GM12875 (cell line): ENCODE data around the gene PTPRG.

ENCODE experiments used
- H3K4me3 ChIP-seq: one replicate; pipeline ENCODE4 v1.5.1; 2011; ENCODE audit warnings: low read depth, low read length, control low read depth
- TF ChIP-seq, protein P1 (sequence below): IDR thresholded peaks from 2 replicates; pipeline ENCODE4 v1.5.1; 2011; ENCODE audit warnings: low read depth, mild to moderate bottlenecking, control low read depth, inconsistent platforms, low read length, moderate library complexity, borderline replicate concordance; ENCODE audit not compliant: insufficient read depth

The PTPRG gene

DNA sequence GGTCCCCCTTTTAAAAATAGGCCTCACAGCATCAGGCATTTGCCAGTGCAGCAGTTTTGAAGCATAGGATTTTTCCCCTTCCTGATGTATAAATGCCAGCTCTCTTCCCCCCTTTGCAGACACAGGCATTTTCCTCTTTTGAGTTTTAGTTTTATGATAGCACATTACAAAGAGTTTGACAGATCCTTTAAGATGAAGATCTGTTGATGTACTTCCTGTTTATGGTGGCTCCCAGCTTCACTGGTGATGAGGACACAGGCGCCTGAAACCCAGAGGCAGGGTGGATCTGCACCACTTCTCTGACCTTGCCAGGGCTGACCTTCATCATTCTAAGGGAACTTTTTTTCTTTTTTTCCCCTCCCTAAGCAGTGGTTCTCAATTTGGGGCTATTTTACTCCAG is 243.4 kb downstream of the PTPRG start:
- no peak overlapping the region for H3K4me3 ChIP-seq
- TF ChIP-seq, protein P1, sequence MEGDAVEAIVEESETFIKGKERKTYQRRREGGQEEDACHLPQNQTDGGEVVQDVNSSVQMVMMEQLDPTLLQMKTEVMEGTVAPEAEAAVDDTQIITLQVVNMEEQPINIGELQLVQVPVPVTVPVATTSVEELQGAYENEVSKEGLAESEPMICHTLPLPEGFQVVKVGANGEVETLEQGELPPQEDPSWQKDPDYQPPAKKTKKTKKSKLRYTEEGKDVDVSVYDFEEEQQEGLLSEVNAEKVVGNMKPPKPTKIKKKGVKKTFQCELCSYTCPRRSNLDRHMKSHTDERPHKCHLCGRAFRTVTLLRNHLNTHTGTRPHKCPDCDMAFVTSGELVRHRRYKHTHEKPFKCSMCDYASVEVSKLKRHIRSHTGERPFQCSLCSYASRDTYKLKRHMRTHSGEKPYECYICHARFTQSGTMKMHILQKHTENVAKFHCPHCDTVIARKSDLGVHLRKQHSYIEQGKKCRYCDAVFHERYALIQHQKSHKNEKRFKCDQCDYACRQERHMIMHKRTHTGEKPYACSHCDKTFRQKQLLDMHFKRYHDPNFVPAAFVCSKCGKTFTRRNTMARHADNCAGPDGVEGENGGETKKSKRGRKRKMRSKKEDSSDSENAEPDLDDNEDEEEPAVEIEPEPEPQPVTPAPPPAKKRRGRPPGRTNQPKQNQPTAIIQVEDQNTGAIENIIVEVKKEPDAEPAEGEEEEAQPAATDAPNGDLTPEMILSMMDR, result no peak

DNA sequence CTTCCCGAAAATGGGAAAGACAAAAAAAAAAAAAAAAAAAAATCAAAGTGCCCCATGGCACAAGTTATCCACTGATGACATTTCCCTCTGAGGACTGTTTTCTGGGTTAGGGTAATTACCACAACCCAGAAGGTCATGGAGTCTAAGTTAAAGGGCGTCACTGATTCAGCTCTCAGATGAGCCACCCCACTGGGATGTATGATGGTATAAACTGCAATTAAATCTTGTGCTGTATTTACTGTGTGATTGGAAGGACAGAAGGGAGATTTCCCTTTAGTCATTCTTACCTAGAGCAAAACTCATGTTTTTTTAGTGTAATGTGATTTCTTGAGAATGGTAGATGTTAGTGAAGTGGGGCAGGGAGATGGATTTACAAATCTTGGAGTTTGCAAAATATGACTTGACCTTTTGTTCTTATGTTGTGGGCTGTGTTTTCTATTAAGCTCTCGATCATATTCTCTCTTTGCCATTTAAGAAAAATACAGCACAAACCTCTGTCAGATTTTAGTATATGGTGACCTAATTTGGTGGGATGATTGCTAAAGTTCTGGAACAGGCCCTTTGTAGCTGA is 244.2 kb downstream of the PTPRG start:
- TF ChIP-seq, protein P1, result no peak

DNA sequence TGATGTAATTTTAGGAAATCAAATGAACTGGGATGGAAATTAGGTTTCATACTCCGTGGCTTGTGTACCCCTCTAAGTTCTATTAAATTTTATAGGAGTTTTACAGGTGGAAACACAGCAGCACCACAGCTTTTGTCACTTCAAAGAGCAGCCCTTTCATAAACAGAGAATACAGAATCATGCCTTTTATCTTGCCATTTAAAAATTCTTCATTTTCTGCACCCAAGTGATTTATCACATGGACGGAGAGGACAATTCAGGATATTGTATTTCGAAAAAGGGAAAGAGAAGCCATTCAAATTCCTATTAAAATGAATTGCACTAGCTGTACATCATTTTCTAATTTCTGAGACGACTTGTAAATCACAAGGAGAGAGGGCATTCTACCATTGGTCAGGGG is 245.4 kb downstream of the PTPRG start:
- no peak overlapping the region for H3K4me3 ChIP-seq
- TF ChIP-seq, protein P1, result no peak

More for the DNA sequence above, 244.2 kb downstream of the PTPRG start:
- H3K4me3 ChIP-seq, result no peak overlapping the region

DNA sequence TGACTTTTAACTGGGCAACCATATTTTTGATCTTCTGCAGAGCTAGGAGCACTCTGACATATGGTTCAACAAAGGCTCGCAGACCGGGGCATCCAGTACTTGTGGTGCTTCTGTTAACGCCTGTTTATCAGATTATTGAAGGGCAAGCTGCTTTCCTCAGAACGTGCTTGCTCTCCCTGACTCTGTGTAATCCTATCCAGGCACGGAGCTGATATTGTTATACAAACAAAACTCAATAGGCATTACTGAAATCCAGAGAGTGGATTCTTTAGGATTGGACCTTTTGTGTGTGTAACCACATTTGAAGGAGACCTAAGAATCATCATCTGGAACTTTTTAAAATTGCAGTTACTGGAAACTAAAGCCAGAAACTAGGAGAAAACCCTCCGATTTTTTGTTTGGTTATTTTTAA is 246.5 kb downstream of the PTPRG start:
- TF ChIP-seq, protein P1, result no peak
- H3K4me3 ChIP-seq, result no peak overlapping the region

DNA sequence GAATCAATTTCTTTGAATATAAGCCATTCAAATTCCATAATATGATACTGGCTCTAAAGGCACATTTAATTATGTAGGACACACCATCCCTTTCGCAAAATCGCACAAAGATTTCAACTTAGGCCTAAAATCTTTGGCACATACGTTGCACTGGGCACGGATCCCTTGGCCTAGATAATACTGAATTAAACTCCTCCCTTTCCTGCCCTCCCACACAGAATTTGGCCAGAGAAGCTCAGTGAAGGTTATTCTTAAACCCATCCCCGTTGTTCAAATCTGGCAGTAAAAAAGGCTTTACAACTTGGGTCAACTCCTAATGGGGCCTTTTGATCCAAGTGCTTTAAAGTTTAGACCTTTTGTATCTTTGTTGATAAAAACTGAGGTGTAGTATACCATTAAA is 247.2 kb downstream of the PTPRG start:
- TF ChIP-seq, protein P1, result no peak
- H3K4me3 ChIP-seq, result no peak overlapping the region

DNA sequence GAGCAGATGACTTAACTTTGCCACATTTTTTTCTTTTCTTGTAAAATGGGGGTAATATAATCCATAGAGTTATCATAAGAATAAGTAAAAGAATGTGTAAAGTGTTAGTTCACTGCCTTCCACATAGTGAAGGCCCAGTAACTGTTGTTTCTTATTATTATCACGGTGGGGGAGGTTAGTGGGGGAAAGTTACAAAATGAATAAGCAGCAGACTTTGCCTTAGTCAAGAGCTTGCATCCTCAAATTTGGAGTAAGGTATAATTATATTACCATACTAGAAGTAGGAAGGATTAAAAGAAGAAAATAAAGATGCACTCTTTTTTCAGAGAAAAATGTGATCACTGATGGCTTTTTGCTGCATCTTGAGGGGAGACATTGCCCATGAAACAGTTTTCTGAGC is 247.6 kb downstream of the PTPRG start:
- TF ChIP-seq, protein P1, result no peak
- H3K4me3 ChIP-seq, result no peak overlapping the region

DNA sequence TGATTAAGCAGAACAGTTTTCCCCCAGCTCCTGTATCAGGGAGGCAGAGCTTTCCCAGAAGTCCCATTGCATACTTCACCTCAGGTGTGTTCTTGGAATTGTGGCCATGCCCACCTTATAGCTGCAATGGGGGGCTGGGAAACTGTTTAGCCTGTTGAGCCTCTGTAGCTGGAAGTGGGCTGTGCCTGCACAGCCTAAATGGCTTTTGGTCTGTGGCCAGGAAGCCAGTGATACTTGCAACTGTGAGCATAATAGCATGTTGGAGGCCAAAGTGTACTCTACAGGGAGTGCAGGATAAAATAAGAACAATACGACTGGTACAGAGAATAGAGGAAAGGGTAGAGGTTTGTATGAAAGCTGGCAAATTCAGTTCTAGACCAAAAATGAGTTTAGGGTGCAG is 248.5 kb downstream of the PTPRG start:
- no peak overlapping the region for H3K4me3 ChIP-seq
- TF ChIP-seq, protein P1, result no peak
